Embryonic facial prominence (tissue), 1 donor: ENCODE data around the gene CNR2.
"Not testable (repeated sequence)": the region's sequence is repeated elsewhere in the genome, so short reads cannot be mapped to it uniquely, and the experiment has no call there.

Experiments
- DNase-seq: peaks from one replicate; pipeline ENCODE4 v3.0.0-alpha.2; 2016; ENCODE audit errors: extremely low spot score

Gene CNR2

DNA sequence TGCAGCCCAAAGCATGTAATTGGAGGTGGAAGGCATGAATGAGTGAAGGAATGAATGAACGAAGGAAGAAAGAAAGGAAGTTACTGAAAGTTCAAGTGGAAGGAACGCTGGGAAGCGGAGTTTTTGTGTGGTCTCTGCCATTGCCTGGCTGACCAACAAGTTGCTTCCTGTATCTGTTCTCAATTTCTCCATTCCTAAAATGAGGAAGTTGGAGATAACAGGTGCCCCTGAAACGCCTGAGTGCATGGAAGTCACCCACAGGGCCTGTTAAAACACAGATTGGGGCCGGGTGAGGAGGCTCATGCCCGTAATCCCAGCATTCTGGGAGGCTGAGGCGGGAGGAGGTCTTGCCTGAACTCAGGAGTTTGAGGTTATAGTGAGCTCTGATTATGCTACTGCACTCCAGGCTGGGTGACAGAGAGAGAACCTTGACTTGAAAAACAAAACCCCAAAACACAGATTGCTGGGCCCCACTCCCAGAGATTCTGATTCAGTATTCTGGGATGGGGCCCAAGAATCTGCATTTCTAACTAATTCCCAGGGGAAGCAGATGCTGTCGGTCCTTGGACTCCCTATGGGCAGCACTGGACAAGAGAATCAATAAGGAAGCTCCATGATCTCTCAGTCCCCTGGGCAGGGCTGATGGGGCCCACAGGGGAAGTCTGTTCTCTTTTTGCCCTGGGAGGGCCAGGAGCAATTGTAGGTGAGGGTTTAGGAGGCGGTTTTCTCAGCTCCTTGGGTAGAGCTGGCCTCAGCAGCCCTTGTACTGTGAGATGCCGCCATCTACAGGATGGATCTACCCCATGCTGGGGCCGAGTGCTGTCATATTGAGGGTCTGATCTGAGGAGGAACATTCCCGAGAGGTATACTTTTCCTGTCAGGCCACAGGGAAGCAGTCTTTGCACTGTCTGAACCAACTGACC is 3.3 kb upstream of the CNR2 start:
- DNase-seq, result peak; percentile 12

DNA sequence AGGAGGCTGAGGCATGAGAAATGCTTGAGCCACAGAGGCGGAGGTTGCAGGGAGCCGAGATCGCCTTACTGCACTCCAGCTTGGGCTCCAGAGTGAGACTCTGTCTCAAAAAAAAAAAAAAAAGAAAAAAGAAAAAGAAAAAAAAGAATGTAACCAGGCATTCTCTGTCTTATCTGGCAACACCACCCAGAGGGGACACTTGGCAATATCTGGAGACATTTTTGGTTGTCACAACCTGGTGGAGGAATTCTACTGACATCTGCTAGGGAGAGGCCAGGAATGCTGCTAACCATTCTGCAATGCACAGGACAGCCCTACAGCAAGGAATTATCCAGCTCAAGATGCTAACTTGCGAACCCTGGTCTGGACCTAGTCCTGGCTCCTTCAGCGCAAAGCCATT is 2.3 kb upstream of the CNR2 start:
- DNase-seq, result no peak

DNA sequence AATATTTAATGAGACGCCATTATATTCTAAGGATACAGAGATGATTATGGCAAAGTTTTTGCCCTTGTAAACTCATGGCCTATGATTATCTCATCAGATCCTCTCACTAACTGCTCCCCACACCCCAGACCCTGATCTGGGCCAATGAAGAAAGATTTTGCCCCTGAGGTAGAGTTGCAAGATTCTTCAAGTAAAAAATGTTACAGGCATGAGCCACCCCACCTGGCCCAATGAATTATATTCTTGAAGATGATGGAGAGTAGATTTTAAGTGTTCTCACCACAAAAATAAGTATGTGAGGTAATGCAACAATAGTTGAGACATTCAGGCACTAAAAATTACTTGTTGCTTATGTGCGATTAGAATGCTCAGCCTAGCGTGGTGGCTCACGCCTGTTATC is 1.8 kb upstream of the CNR2 start:
- no peak for DNase-seq

DNA sequence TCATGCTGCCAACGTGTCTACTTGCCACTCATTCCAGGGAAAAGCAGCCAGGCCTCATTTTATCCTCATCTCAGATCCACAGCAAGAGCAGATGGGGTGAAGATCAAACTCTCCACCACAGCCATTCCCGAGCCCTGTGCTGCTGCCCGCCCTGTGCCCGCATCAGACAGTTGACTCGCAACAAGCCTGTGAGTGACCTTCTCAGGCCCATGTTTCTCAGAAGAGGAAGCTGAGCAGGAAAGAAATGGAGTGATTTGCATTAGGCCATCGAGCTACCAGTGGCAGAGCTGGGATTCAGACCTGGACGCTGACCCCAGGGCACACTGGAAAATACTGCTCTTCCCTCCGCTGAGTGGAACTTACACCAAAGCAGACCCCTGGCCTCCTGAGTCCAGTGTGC is 1.2 kb downstream of the CNR2 start:
- no peak for DNase-seq

DNA sequence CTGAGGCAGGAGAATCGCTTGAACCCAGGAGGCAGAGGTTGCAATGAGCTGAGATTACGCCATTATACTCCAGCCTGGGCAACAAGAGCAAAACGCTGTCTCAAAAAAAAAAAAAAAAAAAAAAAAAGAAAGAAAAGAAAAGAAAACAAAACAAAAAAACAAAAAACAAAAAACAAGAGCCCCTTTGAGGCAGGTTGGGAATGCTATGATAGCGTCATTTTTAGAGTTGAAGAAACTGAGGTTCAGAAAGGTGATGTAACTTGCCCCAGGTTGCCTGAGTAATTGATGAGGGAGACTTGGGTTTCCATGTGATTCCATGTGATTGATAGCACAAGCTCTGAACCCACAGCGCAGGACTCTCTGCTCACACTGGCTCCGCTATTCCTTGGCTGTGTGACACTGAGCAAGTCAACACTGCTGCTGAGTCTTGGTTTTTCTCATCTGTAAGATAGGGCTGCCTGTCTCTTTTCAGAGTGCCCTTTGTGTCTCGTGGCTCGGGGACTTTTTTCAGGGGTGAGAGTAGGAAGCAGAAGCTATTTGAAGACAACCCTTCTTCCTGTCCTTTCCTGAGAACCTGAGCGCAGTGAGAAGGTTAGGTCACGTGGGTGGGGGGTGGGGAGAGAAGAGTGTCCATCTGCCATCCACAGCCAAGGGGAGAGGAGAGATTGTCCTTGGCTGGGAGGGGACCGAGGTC is 2.5 kb downstream of the CNR2 start:
- DNase-seq, result no peak

DNA sequence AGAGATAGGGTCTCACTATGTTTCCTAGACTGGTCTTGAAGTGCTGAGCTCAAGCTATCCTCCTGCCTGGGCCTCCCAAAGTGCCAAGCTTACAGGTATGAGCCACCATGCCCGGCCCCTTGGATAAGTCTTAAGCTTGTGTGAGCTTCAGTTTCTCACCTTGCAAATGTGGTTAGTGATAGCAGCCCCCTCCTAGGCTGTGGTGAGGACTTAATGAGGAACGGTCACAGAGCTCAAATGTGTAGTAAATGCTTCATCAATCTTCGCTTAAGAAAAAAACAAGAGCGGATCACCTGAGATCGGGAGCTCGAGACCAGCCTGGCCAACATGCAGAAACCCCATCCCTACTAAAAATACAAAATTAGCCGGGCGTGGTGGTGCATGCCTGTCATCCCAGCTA is 3.0 kb downstream of the CNR2 start:
- DNase-seq, result no peak

DNA sequence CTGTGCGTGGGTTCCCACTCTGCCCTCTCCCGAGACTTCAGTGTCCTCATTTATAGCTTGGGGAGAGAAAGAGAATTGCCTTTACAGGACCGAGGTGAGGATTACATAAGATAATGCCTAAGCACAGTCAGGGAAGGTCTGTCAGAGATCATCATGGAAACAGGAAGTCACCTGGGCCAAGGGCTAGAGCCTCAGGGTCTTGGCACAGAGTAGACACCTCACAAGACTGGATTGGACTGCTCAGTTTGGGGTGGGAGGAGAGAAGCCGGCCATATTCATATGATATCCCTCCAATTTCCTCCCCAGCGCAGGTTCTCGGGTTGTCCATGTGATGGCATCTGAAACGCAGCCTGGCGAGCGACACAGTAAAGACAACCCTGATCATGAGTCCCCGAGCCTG is 3.8 kb downstream of the CNR2 start:
- no peak for DNase-seq

DNA sequence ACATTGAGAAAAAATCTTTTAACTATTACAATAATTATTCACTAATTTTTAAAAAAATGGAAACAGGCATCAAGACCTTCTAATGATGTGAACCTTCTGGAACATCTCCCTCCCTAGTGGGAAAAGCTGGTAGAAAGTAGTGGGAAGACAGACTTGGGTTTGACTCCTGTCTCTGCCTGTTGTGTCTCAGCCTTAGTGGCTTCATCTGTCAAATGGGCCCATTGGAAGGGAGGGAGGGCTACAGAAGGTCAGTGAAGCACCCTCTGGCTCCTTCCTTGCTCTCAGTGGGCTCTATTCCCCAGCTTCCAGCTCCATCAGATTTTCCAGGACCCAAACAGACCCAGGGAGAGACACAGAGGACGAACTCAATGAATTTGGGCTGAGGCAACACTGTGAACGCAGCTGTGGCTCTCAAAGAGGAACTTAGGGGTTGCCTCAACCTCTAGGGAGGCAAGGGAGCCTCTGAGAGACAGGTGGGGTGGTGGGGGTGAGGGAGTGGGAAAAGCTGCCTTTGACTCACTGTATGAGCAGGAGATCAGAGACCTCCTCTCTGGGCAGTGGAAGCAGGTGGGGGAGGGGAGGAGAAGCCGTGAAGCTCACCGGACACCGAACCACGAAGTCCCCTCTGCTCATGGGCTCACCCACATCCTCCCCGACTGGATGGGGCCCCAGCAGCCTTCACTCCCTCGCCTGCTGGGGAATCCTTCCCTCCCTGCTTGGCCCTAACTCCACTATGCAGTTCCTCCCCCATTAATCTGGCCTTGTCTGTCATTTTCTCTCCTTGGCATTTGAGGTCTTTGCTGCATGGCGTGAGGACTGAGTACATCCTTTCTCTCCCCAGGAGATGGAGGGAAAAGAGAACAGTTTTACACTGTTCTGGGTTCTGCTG is 4.5 kb downstream of the CNR2 start:
- DNase-seq, result no peak

DNA sequence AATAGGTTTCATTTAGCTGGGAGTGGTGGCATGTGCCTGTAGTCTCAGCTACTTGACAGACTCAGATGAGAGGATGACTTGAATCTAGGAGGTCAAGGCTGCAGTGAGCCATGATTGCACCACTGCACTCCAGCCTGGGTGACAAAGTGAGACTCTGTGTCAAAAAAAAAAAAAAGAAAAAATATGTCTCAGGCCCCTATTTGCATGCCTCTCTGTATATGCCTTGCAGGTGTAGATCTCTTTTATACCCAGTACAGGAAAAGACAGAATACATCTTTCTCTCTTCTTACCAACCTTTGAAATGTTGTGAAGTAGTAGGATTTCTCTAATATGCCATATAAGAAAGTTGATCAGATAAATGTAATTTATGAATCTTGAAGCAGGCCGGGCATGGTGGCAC is 6.4 kb downstream of the CNR2 start:
- DNase-seq, result no peak

DNA sequence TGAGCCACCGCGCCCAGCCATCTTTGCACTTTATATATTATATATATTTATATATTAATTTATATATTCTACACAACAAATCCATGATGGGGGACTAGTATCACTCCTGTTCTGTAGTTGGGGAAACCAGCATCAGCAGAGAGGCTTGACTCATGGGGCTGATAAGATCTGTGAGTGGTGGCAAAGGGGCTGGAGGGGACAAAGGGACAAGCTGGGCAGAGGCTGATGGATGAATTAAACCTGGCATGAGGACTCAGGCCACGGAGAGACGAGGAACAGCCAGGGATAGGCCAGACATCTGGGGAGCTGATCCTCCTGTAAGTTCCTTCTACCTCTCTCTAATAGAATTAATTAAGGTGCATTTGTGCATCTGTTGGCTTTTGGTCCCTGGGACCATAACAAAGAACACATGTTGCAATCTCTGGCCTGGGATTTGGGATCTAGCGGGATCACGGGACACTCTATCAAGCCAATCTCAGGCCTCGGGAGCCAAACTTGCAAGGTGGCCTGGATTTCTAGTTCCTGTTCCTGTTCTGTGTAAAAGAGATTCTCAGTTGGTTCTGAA is 7.6 kb downstream of the CNR2 start:
- no peak for DNase-seq

DNA sequence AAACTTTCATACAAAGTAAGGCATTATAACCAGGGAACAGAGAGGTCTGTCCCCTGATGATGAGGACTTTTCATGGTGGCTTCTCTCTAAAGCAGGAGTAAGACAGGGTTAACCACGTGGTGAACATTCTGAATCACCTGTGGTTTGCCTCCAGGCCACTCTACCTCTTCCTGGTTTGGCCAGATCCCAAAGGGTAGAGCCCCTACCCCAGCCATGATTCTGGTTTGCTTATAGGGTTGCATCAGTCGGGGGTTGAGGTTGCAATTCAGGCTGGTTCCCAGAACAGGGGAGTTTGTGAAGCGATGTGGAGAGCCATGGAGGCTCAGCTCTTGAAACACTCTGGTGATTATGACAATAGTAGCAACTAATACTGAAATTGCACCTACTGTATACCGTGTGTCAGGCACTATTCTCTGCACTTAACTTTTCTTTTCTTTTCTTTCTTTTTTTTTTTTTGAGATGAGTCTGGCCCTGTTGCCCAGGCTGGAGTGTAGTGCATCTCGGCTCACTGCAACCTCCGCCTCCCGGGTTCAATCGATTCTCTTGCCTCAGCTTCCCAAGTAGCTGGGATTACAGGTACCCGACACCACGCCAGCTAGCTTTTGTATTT is 8.3 kb downstream of the CNR2 start:
- DNase-seq, result no peak

DNA sequence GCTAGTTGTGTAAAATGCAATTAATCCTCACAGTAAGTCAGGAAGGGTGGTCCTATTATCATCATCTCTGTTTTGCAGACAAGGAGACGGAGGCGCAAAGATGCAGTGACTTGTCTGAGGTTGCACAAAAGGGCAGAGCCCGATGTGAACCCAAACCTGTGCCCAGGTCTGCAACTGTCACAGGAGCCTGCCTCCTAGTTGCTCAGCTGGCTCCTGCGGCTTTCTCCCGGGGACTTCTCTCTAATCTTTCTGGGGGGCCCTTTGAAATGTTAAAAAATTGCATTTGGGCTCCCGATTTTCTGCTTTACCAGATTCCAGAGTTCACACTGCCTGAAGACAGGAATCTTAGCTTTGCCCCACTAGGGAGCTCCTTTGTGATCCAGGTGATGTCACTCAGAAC is 9.4 kb downstream of the CNR2 start:
- no peak for DNase-seq

DNA sequence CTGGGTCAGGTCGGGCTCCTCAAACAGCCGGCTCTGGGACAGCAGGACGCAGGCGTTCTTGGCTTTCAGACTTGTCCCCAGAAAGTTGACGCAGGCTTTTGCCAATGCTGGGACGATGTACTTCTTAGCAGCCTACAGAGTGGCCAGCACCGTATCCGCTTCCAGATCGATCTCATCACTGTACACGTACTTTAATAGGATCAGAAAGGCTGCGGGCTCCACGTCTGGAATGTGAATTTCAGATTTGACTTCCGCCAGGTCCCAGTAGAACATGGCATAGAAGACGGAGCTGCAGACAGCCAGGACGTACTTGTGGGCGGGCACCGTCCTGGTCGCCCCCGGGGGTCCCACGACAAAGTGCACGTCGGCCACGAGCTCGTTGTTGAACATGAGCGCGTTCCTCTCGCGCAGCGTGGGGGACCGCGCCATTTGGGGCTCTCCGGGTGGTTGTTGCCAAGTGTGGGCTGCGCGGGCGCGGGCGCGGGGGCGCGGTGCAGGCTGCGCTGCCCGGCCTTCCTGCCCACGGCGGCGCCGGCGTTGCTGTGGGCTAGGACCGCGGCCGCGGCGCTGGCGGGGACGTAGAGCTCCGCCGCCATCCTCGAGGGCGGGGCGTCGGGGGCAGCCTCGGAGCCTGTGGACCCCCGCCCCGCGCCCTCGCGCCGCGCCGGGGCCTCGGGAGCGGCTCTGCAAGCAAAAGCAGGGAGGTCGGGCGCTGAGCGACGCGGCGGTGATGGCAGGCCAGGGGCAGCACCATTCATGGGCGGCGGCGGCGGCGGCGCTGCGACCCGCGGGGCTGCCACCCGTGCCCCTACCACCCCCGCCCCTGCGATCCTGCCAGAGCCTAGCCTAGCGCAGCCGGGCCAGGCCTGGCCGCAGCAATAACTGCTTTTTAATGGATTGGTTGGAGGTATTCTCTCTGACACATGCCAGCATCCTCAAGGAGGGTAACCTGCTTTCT is 10.6 kb downstream of the CNR2 start:
- DNase-seq, result no peak

DNA sequence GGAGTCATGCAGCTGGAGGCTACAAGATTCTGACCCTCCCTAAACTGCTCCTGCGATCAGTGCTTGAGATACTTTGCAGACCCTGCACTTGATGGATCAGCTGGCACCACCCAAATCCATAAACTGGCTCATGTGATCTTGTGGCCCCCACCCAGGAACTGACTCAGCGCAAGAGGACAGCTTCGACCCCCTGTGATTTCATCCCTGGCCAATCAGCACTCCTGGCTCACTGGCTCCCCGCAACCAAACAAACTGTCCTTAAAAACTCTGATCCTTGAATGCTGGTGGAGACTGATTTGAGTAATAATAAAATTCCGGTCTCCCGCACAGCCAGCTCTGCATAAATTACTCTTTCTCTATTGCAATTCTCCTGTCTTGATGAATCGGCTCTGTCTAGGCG is 13.1 kb downstream of the CNR2 start:
- not testable (repeated sequence) for DNase-seq

DNA sequence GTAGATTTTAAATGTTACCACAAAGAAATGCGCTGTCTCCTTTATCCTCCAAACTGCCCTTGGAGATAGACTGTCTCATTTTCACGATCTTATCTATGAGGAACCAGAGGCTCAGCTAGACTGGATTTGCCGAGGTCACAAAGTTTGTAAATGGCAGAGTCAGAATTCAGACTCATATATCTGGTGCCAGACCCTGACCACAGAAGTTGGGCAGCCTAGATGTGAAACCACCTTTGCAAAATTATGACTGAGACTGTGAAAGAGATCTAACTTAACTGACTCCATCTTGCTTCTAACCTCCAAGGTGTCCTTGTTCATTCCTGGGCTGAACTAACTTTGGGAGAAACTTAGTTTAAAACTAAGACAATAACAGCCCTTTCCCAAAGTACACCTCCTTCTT is 14.1 kb downstream of the CNR2 start:
- no peak for DNase-seq

DNA sequence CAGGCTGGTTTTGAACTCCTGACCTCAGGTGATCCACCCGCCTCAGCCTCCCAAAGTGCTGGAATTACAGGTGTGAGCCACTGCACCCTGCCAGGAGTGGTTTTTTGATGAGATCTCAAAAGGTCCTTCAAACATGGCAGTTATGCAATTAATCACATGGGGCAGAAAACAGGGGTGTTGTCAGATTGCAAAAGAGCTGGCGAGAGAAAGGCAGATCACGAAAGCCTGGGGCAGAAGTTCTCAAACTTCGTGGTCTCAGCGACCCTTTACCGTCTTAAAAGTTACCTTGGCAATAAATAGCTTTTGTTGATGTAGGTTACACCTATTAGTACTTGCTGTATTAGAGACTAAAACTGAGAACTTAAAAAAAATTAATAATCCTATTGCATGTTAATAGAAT is 16.1 kb downstream of the CNR2 start:
- DNase-seq, result no peak

DNA sequence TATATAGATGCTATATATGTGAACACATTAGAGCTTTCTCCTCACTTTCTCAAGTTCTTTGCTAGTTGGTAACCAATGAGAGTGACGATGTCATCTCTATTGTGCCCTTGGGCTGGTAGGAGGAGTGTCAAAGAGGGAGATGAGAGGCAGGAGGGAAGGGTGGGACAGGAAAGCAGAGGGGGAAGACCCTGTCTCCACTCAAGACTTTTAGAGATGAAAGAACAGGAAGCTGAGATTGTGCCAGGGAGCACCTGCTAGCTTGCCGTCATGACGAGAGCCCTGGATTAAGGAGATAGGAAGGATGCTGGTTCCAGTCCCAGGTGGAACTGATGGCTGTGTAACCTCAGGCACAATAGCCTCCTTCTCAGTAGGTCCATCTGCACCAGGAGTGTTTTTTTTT is 16.7 kb downstream of the CNR2 start:
- no peak for DNase-seq

DNA sequence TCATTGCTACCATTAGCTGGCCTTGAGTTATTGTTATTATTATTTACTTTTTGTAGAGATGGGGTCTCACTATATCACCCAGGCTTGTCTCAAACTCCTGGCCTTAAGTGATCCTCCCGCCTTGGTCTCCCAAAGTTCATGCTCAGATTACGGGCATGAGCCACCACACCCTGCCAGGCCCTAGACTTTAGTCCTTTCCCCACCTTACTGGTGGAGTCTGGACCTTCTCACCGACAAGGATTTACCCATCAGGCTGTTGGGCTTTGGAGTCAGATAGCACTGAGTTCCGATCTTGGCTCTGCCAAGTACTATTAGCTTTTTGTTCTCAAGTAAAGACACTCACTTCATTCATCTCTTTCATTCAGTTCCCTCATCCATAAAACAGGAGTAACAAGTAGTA is 17.2 kb downstream of the CNR2 start:
- DNase-seq, result no peak

DNA sequence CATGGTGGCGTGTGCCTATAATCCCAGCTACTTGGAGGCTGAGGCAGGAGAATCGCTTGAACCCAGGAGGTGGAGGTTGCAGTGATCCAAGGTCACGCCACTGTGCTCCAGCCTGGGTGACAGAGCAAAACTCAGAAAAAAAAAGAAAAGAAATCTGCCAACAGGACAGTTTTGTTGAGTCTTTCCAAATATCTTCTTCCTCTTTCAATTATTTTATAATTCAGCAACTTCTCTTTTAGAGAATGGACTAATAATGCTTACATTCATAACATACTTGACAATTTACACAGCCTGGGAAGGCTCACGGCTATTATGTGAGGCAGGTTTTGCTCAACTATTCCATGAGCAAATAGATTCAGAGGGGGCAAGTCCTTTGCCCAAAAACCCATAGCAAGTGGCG is 18.1 kb downstream of the CNR2 start:
- no peak for DNase-seq

DNA sequence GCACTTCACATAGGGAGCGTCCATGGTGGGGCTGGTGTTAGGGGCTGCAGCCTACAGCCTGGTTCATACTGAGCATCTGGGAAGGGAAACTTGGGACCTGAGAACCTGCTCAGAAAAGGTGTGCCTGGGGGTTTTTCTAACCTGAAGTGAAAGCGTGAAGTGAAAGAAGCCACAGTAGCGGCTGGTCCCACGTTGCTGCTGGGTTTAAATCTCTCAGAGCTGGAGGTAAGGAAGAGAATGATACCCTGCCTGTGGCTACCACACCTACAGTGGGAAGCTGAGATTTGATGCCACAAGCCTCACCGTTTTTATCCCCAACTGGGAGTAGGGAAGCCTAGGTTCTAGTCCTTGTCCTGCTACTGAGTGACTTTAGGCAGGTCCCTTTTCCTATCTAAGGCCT is 24.1 kb downstream of the CNR2 start:
- no peak for DNase-seq
